OCI-LY7 (cell line): ENCODE results near the gene SIM1. TPM values are rescaled to one million over a fixed set of nuclear protein-coding genes. Genes with fewer than 3 reads are reported as not detected.

ENCODE experiments used
- BruUV-seq: library from RNA; stranded (reverse); fragments of 400-500 nt; replicated peaks from 2 replicates; lab custom pipeline; 2021; lab: Mats Ljungman, UMichigan
- CTCF ChIA-PET: fragments of 300-600 bp; sonication (Branson Sonifier 250); formaldehyde crosslinking; loops from one replicate; lab custom pipeline; 2022; ENCODE audit warnings: antibody characterized with exemption; ENCODE audit not compliant: unreplicated experiment; lab: Charles Lee
- POLR2A ChIA-PET: fragments of 300-600 bp; sonication (Branson Sonifier 250); formaldehyde crosslinking; loops from one replicate; lab custom pipeline; 2022; ENCODE audit warnings: antibody characterized with exemption; lab: Charles Lee
- DNase-seq: peaks from one replicate; pipeline ENCODE4 v3.0.0-alpha.2; 2015; ENCODE audit warnings: low spot score
- H2AFZ ChIP-seq: fragments of 200-600 bp; sonication (generic), shearing (Covaris generic); 2 replicates; pipeline ENCODE4 v1.6.1; 2014; ENCODE audit warnings: mild to moderate bottlenecking, antibody characterized with exemption, low read length, moderate library complexity
- H3K27ac ChIP-seq: fragments of 200-600 bp; sonication (generic); 2 replicates; pipeline ENCODE4 v1.5.1; 2014; ENCODE audit warnings: mixed run types, low read depth, mild to moderate bottlenecking, moderate library complexity, low read length, inconsistent platforms; ENCODE audit not compliant: poor library complexity, severe bottlenecking
- H3K36me3 ChIP-seq: fragments of 200-600 bp; sonication (generic); 2 replicates; pipeline ENCODE4 v1.6.1; 2014; ENCODE audit warnings: mild to moderate bottlenecking, antibody characterized with exemption, low read length, moderate library complexity, mixed read lengths; ENCODE audit not compliant: insufficient read depth
- H3K4me1 ChIP-seq: fragments of 200-600 bp; sonication (generic); 2 replicates; pipeline ENCODE4 v1.5.1; 2014; ENCODE audit warnings: mild to moderate bottlenecking, low read length; ENCODE audit not compliant: insufficient read depth, poor library complexity, severe bottlenecking
- H3K4me2 ChIP-seq: fragments of 200-600 bp; sonication (generic); 2 replicates; pipeline ENCODE4 v1.6.1; 2014; ENCODE audit warnings: mild to moderate bottlenecking, low read length
- H3K4me3 ChIP-seq: fragments of 200-600 bp; sonication (generic); 2 replicates; pipeline ENCODE4 v1.5.1; 2014; ENCODE audit warnings: mild to moderate bottlenecking, low read depth, low read length; ENCODE audit not compliant: poor library complexity, severe bottlenecking
- H3K79me2 ChIP-seq: fragments of 200-600 bp; sonication (generic); 2 replicates; pipeline ENCODE4 v1.6.1; 2016; ENCODE audit warnings: low read depth, mild to moderate bottlenecking, low read length, moderate library complexity, mixed read lengths; ENCODE audit not compliant: insufficient read depth
- H3K9me2 ChIP-seq: fragments of 200-600 bp; sonication (generic); 2 replicates; pipeline ENCODE4 v1.6.1; 2016; ENCODE audit warnings: mild to moderate bottlenecking, low read length, mixed read lengths; ENCODE audit not compliant: insufficient read depth
- H3K9me3 ChIP-seq: fragments of 200-600 bp; sonication (generic); 2 replicates; pipeline ENCODE4 v1.6.1; 2014; ENCODE audit warnings: mild to moderate bottlenecking, mixed run types, low read length, mixed read lengths
- H4K20me1 ChIP-seq: fragments of 200-600 bp; sonication (generic); 2 replicates; pipeline ENCODE4 v1.6.1; 2014; ENCODE audit warnings: mild to moderate bottlenecking, antibody characterized with exemption, low read length, moderate library complexity, mixed read lengths; ENCODE audit not compliant: insufficient read depth
- EZH2phosphoT487 ChIP-seq: fragments of 200-600 bp; sonication (generic); IDR thresholded peaks from 2 replicates; pipeline ENCODE4 v1.6.1; 2018; ENCODE audit warnings: low read depth, borderline replicate concordance, mild to moderate bottlenecking, mixed run types, antibody characterized with exemption, low read length, moderate library complexity, mixed read lengths
- intact Hi-C: fragments of 100-400 bp; cut with micrococcal nuclease; formaldehyde crosslinking; loops from one replicate; pipeline ENCODE4 v1.10.0; 2022; ENCODE audit not compliant: unreplicated experiment
- total RNA-seq, 2 experiments: library from RNA; depleted of rRNA in 1 of 2; stranded (reverse); fragments of >200 nt in 1 of 2; shearing (Covaris generic) in 1 of 2; gene quantifications; 2 replicates each; pipeline ENCODE4 v1.2.3, GENCODE V29; 2014 to 2022
- TF ChIP-seq, protein P1 (sequence below): fragments of 200-600 bp; sonication (generic); conservative IDR thresholded peaks from 2 replicates; pipeline ENCODE4 v1.5.1; 2014; ENCODE audit warnings: mild to moderate bottlenecking, antibody characterized with exemption, low read length, moderate library complexity, mixed read lengths

Gene SIM1
- total RNA-seq, 2 experiments from 2014 or later = not detected

DNA sequence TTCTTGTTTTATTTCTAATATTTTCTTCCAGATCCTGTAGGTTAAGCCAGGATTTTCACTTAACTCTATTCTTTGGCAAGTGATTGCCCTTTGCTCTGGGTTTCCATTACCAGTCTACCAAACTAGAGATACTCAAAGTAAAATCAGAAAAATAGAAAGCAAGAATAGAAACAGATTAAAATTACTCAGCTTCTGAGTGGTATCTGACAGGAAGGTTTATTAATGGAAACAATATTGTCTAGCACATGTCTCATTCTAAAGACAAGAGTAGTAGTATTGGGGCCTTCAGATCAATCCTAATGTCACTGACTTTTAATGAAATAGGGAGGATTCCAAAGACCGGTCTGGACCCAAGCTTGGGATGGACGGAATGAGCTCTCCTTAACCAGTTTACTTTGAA, 72.3 kb downstream of the SIM1 start:
- Histone ChIP-seq H3K4me2 (no peak overlapping the region), H3K4me3 (no peak overlapping the region), H3K4me1 (no peaks in the 10 kb centered on the region), H4K20me1 (no peaks in the 10 kb centered on the region), H3K9me3 (no peaks in the 10 kb centered on the region), H3K9me2 (no peaks in the 10 kb centered on the region), H2AFZ (no peak overlapping the region), H3K27ac (no peak overlapping the region), H3K36me3 (no peaks in the 10 kb centered on the region), H3K79me2 (no peaks in the 10 kb centered on the region)
- no peak for DNase-seq
- intact Hi-C loops = no loop called here
- TF ChIP-seq, protein P1, sequence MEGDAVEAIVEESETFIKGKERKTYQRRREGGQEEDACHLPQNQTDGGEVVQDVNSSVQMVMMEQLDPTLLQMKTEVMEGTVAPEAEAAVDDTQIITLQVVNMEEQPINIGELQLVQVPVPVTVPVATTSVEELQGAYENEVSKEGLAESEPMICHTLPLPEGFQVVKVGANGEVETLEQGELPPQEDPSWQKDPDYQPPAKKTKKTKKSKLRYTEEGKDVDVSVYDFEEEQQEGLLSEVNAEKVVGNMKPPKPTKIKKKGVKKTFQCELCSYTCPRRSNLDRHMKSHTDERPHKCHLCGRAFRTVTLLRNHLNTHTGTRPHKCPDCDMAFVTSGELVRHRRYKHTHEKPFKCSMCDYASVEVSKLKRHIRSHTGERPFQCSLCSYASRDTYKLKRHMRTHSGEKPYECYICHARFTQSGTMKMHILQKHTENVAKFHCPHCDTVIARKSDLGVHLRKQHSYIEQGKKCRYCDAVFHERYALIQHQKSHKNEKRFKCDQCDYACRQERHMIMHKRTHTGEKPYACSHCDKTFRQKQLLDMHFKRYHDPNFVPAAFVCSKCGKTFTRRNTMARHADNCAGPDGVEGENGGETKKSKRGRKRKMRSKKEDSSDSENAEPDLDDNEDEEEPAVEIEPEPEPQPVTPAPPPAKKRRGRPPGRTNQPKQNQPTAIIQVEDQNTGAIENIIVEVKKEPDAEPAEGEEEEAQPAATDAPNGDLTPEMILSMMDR = no peak
- TF ChIP-seq EZH2phosphoT487 = no peak
- ChIA-PET CTCF (no interaction called here), POLR2A (interaction anchor here (1.0 kb wide), 1 partner anchor 24 kb away, joined by 3 read pairs; no protein-coding TSS in a partner anchor)
- BruUV-seq = no TSS peak

GRCh38 chr6:100388868-100389519, 75.7 kb downstream of the SIM1 start:
- H3K27ac ChIP-seq = no peak overlapping the region
- H3K36me3 ChIP-seq = no peaks in the 10 kb centered on the region
- H3K4me3 ChIP-seq = no peak overlapping the region
- no TSS peak for BruUV-seq
- H3K4me2 ChIP-seq = no peak overlapping the region
- CTCF ChIA-PET = no interaction called here
- 0 out of 2 replicates have a peak, but pooled peaks cover 4% of the 10 kb centered on the region for H4K20me1 ChIP-seq
- intact Hi-C loops = no loop called here
- TF ChIP-seq, protein P1 = no peak
- no peak for TF ChIP-seq EZH2phosphoT487
- POLR2A ChIA-PET = no interaction called here
- DNase-seq = no peak
- no peaks in the 10 kb centered on the region for H3K9me2 ChIP-seq
- no peaks in the 10 kb centered on the region for H3K79me2 ChIP-seq
- H2AFZ ChIP-seq = no peak overlapping the region
- H3K4me1 ChIP-seq = no peaks in the 10 kb centered on the region
- H3K9me3 ChIP-seq = no peaks in the 10 kb centered on the region

DNA sequence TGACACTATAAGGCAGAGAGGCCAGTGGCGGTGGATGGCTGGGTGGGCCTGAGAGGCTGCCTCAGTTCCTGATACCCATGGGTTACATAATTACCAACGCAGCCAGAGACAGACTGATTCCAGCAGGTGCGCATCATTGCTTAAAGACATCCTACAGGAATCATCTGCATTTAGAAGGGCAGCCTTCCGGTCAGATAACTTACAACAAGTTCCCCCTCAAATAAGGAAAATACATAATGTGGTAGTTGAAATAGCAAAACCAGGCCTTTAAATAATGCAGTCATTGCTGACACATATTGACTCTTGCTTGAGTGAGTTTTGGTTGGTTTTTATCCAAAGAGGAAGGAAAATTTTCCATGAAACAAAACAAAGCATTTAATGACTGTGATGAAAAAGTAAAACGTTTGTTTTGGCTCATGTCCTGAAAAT, 81.9 kb downstream of the SIM1 start:
- Histone ChIP-seq H3K4me3 (no peak overlapping the region), H3K36me3 (no peaks in the 10 kb centered on the region), H3K27ac (no peak overlapping the region), H4K20me1 (0 out of 2 replicates have a peak, but pooled peaks cover 4% of the 10 kb centered on the region), H3K9me3 (no peaks in the 10 kb centered on the region), H3K9me2 (no peaks in the 10 kb centered on the region), H2AFZ (no peak overlapping the region), H3K79me2 (no peaks in the 10 kb centered on the region), H3K4me1 (no peaks in the 10 kb centered on the region), H3K4me2 (no peak overlapping the region)
- no peak for TF ChIP-seq EZH2phosphoT487
- TF ChIP-seq, protein P1 = no peak
- POLR2A ChIA-PET = no interaction called here
- CTCF ChIA-PET = no interaction called here
- DNase-seq = no peak
- no TSS peak for BruUV-seq
- intact Hi-C loops = no loop called here
